HCT116 (cell line): ENCODE data around the gene FBN1. TPM values are rescaled to one million over a fixed set of nuclear protein-coding genes. Genes with fewer than 3 reads are reported as not detected.

Source experiments
- ATAC-seq: fragments of 200-7000 bp; cut with Tn5 transposase; 2 replicates; pipeline ENCODE4 v1.9.1; 2020; ENCODE audit warnings: mild to moderate bottlenecking, moderate library complexity
- BruUV-seq: library from RNA; stranded (reverse); fragments of 400-500 nt; replicated peaks from 2 replicates; lab custom pipeline; 2021; lab: Mats Ljungman, UMichigan
- CTCF ChIA-PET: fragments of 300-600 bp; sonication (Branson Sonifier 250); formaldehyde crosslinking; loops from one replicate; lab custom pipeline; 2021; ENCODE audit warnings: antibody characterized with exemption; lab: Charles Lee
- POLR2A ChIA-PET: fragments of 300-600, 350-600 bp; sonication (Branson Sonifier 250); formaldehyde crosslinking; loops from one replicate; lab custom pipeline; 2021; ENCODE audit warnings: antibody characterized with exemption; lab: Charles Lee
- RAD21 ChIA-PET, 2 experiments: fragments of 300-600 bp; sonication (Branson Sonifier 250); formaldehyde crosslinking; loops; one replicate each; lab custom pipeline; 2023; ENCODE audit warnings: low total read pairs in 2 of 2; ENCODE audit not compliant: uncharacterized antibody in 2 of 2, unreplicated experiment in 2 of 2, low non-redundant PET in 1 of 2; lab: Charles Lee
- DNase-seq: peaks from one replicate; pipeline ENCODE4 v3.0.0-alpha.2; 2010; ENCODE audit warnings: low read depth, low spot score
- H2AFZ ChIP-seq: fragments of 200-600 bp; shearing (Covaris generic), sonication (generic); 2 replicates; pipeline ENCODE4 v1.6.1; 2017; ENCODE audit warnings: low read depth, mixed run types, mixed read lengths, antibody characterized with exemption, low read length; ENCODE audit not compliant: poor library complexity, severe bottlenecking
- H3K27ac ChIP-seq: 2 replicates; pipeline ENCODE4 v1.5.1; 2012; ENCODE audit warnings: low read depth, low read length
- H3K27me3 ChIP-seq: fragments of 200-600 bp; sonication (generic); 2 replicates; pipeline ENCODE4 v1.6.1; 2016; ENCODE audit warnings: mixed run types, low read length, mixed read lengths; ENCODE audit not compliant: insufficient read depth
- H3K36me3 ChIP-seq, 2 experiments: fragments of 200-500 bp in 1 of 2; fragments of 200-600 bp in 1 of 2; sonication (Bioruptor generic) in 1 of 2; sonication (generic) in 1 of 2; 2 replicates each; pipeline versions ENCODE4 v1.5.1 to v1.6.1; 2014 to 2016; ENCODE audit warnings: low read length in 2 of 2, inconsistent platforms in 1 of 2, mixed read lengths in 1 of 2, mixed run types in 1 of 2; ENCODE audit not compliant: insufficient read depth in 2 of 2, control insufficient read depth in 1 of 2
- H3K4me1 ChIP-seq, 2 experiments: fragments of 200-600 bp in 1 of 2; sonication (generic) in 1 of 2; 2 replicates each; pipeline versions ENCODE4 v1.5.1 to v1.6.1; 2012 to 2017; ENCODE audit warnings: low read length in 2 of 2, inconsistent platforms in 1 of 2, mild to moderate bottlenecking in 1 of 2, mixed read lengths in 1 of 2, mixed run types in 1 of 2, moderate library complexity in 1 of 2; ENCODE audit not compliant: insufficient read depth in 2 of 2, control insufficient read depth in 1 of 2
- H3K4me2 ChIP-seq: fragments of 200-600 bp; sonication (generic); 2 replicates; pipeline ENCODE4 v1.6.1; 2017; ENCODE audit warnings: mixed run types, low read length, mixed read lengths
- H3K4me3 ChIP-seq, 2 experiments: fragments of 200-600 bp in 1 of 2; sonication (generic) in 1 of 2; replicated peaks in 1 of 2; 2 replicates each; pipeline ENCODE4 v1.5.1; 2011 to 2016; ENCODE audit warnings: low read length in 2 of 2, control low read depth in 1 of 2, low read depth in 1 of 2, mild to moderate bottlenecking in 1 of 2, mixed read lengths in 1 of 2, mixed run types in 1 of 2
- H3K79me2 ChIP-seq: fragments of 200-600 bp; sonication (generic); 2 replicates; pipeline ENCODE4 v1.6.1; 2017; ENCODE audit warnings: mild to moderate bottlenecking, mixed run types, low read length, moderate library complexity, mixed read lengths; ENCODE audit not compliant: insufficient read depth
- H3K9ac ChIP-seq: fragments of 200-600 bp; sonication (generic); 2 replicates; pipeline ENCODE4 v1.6.1; 2016; ENCODE audit warnings: low read length, mixed read lengths
- H3K9me2 ChIP-seq: fragments of 200-600 bp; sonication (generic), shearing (Covaris generic); 2 replicates; pipeline ENCODE4 v1.6.1; 2017; ENCODE audit warnings: mixed run types, mild to moderate bottlenecking, moderate library complexity; ENCODE audit not compliant: insufficient read depth
- H3K9me3 ChIP-seq, 2 experiments: fragments of 200-500 bp in 1 of 2; fragments of 200-600 bp in 1 of 2; sonication (Bioruptor generic) in 1 of 2; sonication (generic) in 1 of 2; 2 replicates each; pipeline ENCODE4 v1.6.1; 2014 to 2017; ENCODE audit warnings: low read length in 2 of 2, mixed read lengths in 2 of 2, inconsistent platforms in 1 of 2, low read depth in 1 of 2, mild to moderate bottlenecking in 1 of 2, mixed run types in 1 of 2, moderate library complexity in 1 of 2; ENCODE audit not compliant: control insufficient read depth in 1 of 2, insufficient read depth in 1 of 2
- H4K20me1 ChIP-seq: fragments of 200-600 bp; sonication (generic), shearing (Covaris generic); 2 replicates; pipeline ENCODE4 v1.6.1; 2017; ENCODE audit warnings: mixed run types, mild to moderate bottlenecking, moderate library complexity; ENCODE audit not compliant: insufficient read depth
- CEBPB ChIP-seq: IDR thresholded peaks from 2 replicates; pipeline ENCODE4 v1.6.1; 2012; ENCODE audit warnings: low read depth
- POLR2AphosphoS5 ChIP-seq: IDR thresholded peaks from 2 replicates; pipeline ENCODE4 v1.6.1; 2011; ENCODE audit warnings: mild to moderate bottlenecking, low read depth, low read length, moderate library complexity
- SIN3A ChIP-seq: IDR thresholded peaks from 2 replicates; pipeline ENCODE4 v1.6.1; 2012; ENCODE audit warnings: low read depth
- ZBTB33 ChIP-seq: IDR thresholded peaks from 2 replicates; pipeline ENCODE4 v1.6.1; 2011; ENCODE audit warnings: mild to moderate bottlenecking, low read length, moderate library complexity; ENCODE audit not compliant: insufficient replicate concordance; ENCODE audit errors: extremely low read depth
- intact Hi-C: fragments of 100-400 bp; cut with micrococcal nuclease; formaldehyde crosslinking; loops from 2 replicates; pipeline ENCODE4 v1.10.0; 2022
- total RNA-seq: library from RNA; stranded (reverse); gene quantifications from one replicate; pipeline ENCODE4 v1.2.1, GENCODE V29; 2021; ENCODE audit not compliant: unreplicated experiment

The FBN1 gene
- total RNA-seq, 1 experiment from 2014 or later, result 1.7 TPM

- no peak for ATAC-seq
- intact Hi-C loops, result no loop called here
- no TSS peak for BruUV-seq
Measured at GRCh38 chr15:48566668-48567067, 78.8 kb downstream of the FBN1 start.

More at GRCh38 chr15:48566668-48567067, 78.8 kb downstream of the FBN1 start:
- no peak for DNase-seq
- Histone ChIP-seq H3K79me2 (no peaks in the 10 kb centered on the region), H3K9me3 (no peaks in the 10 kb centered on the region), H3K27me3 (no peaks in the 10 kb centered on the region), H3K9ac (no peak overlapping the region), H2AFZ (no peak overlapping the region), H3K4me1 (peaks cover 0 to 4% of the 10 kb centered on the region in 2 experiments; a peak in 1 of 4 replicates), H3K36me3 (no peaks in the 10 kb centered on the region), H4K20me1 (no peaks in the 10 kb centered on the region), H3K4me3 (no peak overlapping the region), H3K27ac (no peak overlapping the region), H3K9me2 (no peaks in the 10 kb centered on the region), H3K4me2 (no peak overlapping the region)
- ChIA-PET CTCF (no interaction called here), RAD21 (no interaction called here), POLR2A (no interaction called here)
- no peak for TF ChIP-seq SIN3A
- no peak for TF ChIP-seq ZBTB33
- TF ChIP-seq POLR2AphosphoS5, result no peak
- TF ChIP-seq CEBPB, result no peak
